LNCAP (cell line): ENCODE results near the gene TRIB2.

Source experiments
- CTCF ChIP-seq: fragments of 450-650 bp; IDR thresholded peaks from 2 replicates; pipeline ENCODE4 v1.5.1; 2017; ENCODE audit warnings: mild to moderate bottlenecking

TRIB2 gene

GRCh38 chr2:12701786-12702167 lies 15.0 kb upstream of the TRIB2 start:
- TF ChIP-seq CTCF, result no peak

- no peak for TF ChIP-seq CTCF
These were observed 14.3 kb upstream of the TRIB2 start for GRCh38 chr2:12702168-12703121.

- TF ChIP-seq CTCF, result no peak
These were observed 12.4 kb upstream of the TRIB2 start for GRCh38 chr2:12704378-12704777.

GRCh38 chr2:12705230-12705629 lies 11.5 kb upstream of the TRIB2 start:
- no peak for TF ChIP-seq CTCF

- TF ChIP-seq CTCF, result no peak
These were observed 11.0 kb upstream of the TRIB2 start for GRCh38 chr2:12705742-12706141.

GRCh38 chr2:12708508-12709206 lies 8.1 kb upstream of the TRIB2 start:
- no peak for TF ChIP-seq CTCF

- TF ChIP-seq CTCF, result no peak
These were observed 7.6 kb upstream of the TRIB2 start for GRCh38 chr2:12709207-12709522.
